Ishikawa (cell line): ENCODE measurements around the gene DCAF11.

ENCODE experiments used
- CEBPB ChIP-seq: IDR thresholded peaks from 2 replicates; pipeline ENCODE4 v1.6.1; 2012
- CREB1 ChIP-seq: IDR thresholded peaks from 2 replicates; pipeline ENCODE4 v1.6.1; 2012; ENCODE audit warnings: low read depth
- EGR1 ChIP-seq: IDR thresholded peaks from 2 replicates; pipeline ENCODE4 v1.6.1; 2012
- EP300 ChIP-seq: IDR thresholded peaks from 2 replicates; pipeline ENCODE4 v1.6.1; 2012; ENCODE audit warnings: borderline replicate concordance
- NFIC ChIP-seq: IDR thresholded peaks from 2 replicates; pipeline ENCODE4 v1.6.1; 2012
- TAF1 ChIP-seq: IDR thresholded peaks from 2 replicates; pipeline ENCODE4 v1.6.1; 2012; ENCODE audit warnings: low read depth, mild to moderate bottlenecking
- TEAD4 ChIP-seq: IDR thresholded peaks from 2 replicates; pipeline ENCODE4 v1.6.1; 2012
- ZBTB7A ChIP-seq: IDR thresholded peaks from 2 replicates; pipeline ENCODE4 v1.6.1; 2012; ENCODE audit warnings: low read depth
- TF ChIP-seq, protein P1 (sequence below): IDR thresholded peaks from 2 replicates; pipeline ENCODE4 v1.6.1; 2012; ENCODE audit warnings: low read depth, mild to moderate bottlenecking

DNA sequence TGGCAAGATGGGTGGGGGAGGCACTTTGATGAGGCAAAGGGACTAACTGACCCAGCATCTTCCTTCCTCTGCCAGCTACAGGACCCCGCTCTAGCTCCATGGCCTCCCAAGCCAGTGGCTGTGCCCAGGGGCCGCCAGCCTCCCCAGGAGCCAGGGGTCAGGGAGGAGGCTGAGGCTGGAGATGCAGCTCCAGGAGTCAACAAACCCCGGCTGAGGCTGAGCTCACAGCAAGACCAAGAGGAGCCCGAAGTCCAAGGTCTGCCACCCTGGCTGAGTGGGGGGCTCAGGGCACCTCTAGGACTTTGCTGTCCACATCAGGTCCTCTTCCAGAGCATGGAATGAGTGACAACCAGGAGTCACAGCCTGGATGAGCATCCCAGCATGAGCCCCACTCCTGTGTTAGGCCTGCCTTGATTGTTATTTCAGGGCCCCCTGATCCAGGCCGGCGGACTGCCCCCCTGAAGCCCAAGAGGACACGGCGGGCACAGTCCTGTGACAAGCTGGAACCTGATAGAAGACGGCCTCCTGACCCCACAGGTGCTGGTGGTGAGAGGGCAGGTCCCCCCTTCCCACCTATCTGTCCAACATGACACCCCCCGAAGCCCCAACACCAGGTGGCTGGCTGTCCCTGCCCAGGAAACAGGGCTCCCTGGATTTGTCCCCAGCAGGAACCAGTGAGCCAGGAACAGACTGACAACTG lies 45.7 kb upstream of the DCAF11 start:
- TF ChIP-seq CEBPB = no peak
- TF ChIP-seq NFIC = no peak
- no peak for TF ChIP-seq EGR1
- no peak for TF ChIP-seq TAF1
- TF ChIP-seq CREB1 = no peak
- no peak for TF ChIP-seq ZBTB7A
- TF ChIP-seq TEAD4 = no peak
- no peak for TF ChIP-seq EP300
- TF ChIP-seq, protein P1, sequence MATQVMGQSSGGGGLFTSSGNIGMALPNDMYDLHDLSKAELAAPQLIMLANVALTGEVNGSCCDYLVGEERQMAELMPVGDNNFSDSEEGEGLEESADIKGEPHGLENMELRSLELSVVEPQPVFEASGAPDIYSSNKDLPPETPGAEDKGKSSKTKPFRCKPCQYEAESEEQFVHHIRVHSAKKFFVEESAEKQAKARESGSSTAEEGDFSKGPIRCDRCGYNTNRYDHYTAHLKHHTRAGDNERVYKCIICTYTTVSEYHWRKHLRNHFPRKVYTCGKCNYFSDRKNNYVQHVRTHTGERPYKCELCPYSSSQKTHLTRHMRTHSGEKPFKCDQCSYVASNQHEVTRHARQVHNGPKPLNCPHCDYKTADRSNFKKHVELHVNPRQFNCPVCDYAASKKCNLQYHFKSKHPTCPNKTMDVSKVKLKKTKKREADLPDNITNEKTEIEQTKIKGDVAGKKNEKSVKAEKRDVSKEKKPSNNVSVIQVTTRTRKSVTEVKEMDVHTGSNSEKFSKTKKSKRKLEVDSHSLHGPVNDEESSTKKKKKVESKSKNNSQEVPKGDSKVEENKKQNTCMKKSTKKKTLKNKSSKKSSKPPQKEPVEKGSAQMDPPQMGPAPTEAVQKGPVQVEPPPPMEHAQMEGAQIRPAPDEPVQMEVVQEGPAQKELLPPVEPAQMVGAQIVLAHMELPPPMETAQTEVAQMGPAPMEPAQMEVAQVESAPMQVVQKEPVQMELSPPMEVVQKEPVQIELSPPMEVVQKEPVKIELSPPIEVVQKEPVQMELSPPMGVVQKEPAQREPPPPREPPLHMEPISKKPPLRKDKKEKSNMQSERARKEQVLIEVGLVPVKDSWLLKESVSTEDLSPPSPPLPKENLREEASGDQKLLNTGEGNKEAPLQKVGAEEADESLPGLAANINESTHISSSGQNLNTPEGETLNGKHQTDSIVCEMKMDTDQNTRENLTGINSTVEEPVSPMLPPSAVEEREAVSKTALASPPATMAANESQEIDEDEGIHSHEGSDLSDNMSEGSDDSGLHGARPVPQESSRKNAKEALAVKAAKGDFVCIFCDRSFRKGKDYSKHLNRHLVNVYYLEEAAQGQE = no peak
